Activated T-cell treated with anti-CD3 and anti-CD28 coated beads, Interleukin-2, amount 50 U/mL, for 72 hours (primary cell): ENCODE results near the gene SH3GL2. TPM values are rescaled to one million over a fixed set of nuclear protein-coding genes. Genes with fewer than 3 reads are reported as not detected.

Source experiments
- ATAC-seq, 2 donors: fragments of 150-1000 bp; cut with Tn5 transposase; replicated peaks in 1 of 2; 2 replicates each; pipeline ENCODE4 v1.10.0; 2021; ENCODE audit warnings: moderate library complexity in 2 of 2, mild to moderate bottlenecking in 1 of 2
- DNase-seq, 2 donors: peaks; one replicate each; pipeline ENCODE4 v3.0.0; 2021 to 2022; ENCODE audit warnings: mixed read lengths in 1 of 2
- H3K27ac Mint-ChIP-seq: one replicate; pipeline ENCODE4 v1.8.0; 2022; ENCODE audit warnings: mild to moderate bottlenecking, moderate library complexity, mixed read lengths
- H3K27me3 Mint-ChIP-seq: one replicate; pipeline ENCODE4 v1.8.0; 2022; ENCODE audit warnings: low read depth, mixed read lengths
- H3K36me3 Mint-ChIP-seq, 2 donors: one replicate each; pipeline ENCODE4 v1.8.0; 2022; ENCODE audit warnings: mixed read lengths in 2 of 2, mild to moderate bottlenecking in 1 of 2; ENCODE audit not compliant: insufficient read depth in 2 of 2
- H3K4me1 Mint-ChIP-seq: one replicate; pipeline ENCODE4 v1.8.0; 2022; ENCODE audit warnings: low read depth, mixed read lengths
- H3K4me3 Mint-ChIP-seq, 2 donors: one replicate each; pipeline ENCODE4 v1.8.0; 2022; ENCODE audit warnings: mild to moderate bottlenecking in 2 of 2, mixed read lengths in 2 of 2, moderate library complexity in 2 of 2
- H3K9me3 Mint-ChIP-seq, 2 donors: one replicate each; pipeline ENCODE4 v1.8.0; 2022; ENCODE audit warnings: mixed read lengths in 2 of 2
- total RNA-seq, 2 donors: library from RNA; stranded (reverse); gene quantifications; one replicate each; pipeline ENCODE4 v1.2.3, GENCODE V29; 2022

SH3GL2 gene
- total RNA-seq, 2 donors from 2014 or later: not detected

DNA sequence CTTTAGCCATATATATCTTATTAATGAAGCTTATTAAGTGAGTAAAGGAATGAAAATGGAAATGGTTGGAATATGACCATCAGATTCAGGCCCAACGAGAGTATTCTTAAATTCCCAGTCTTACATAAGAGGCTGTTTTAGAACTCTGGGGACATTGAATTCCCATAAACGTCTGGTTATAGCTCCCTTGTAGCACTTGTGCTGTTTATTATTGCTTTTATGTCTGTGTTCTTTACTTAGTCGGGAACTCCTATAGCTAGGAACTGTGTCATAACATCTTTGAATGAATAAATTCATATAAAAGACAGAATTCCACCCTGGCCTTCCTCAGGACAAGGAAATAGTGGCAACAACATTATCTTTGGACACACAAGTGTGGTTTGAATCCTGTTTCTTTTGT lies 58.4 kb downstream of the SH3GL2 start:
- ATAC-seq: no peak
- H3K36me3 Mint-ChIP-seq: no peaks in the 10 kb centered on the region
- H3K9me3 Mint-ChIP-seq: peaks cover 0 to 5% of the 10 kb centered on the region in 2 donors
- no peak overlapping the region for H3K27ac Mint-ChIP-seq
- DNase-seq: no peak
- no peaks in the 10 kb centered on the region for H3K4me1 Mint-ChIP-seq
- H3K4me3 Mint-ChIP-seq: no peak overlapping the region
- no peaks in the 10 kb centered on the region for H3K27me3 Mint-ChIP-seq

DNA sequence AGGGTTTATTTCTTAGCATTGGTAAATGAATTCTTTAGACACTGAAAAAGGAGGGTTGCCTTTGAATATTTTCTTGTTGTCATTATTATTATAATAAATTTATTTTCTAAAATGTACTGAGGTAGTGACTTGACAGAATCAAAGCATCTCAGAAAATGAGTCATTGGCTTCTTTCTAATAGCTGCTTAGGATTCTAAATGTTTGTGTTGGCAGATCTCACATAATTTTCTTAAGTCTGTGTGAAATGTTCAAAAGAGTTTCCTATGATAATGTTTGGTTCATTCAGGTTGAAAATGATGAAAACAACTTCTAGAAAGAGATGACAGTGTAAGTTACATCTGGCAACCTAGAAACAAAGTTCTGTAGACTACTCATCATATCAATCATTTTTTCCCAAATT lies 69.7 kb downstream of the SH3GL2 start:
- Mint-ChIP-seq H3K4me1 (no peaks in the 10 kb centered on the region), H3K27me3 (no peaks in the 10 kb centered on the region), H3K4me3 (no peak overlapping the region), H3K27ac (no peak overlapping the region), H3K9me3 (peaks cover 11 to 16% of the 10 kb centered on the region in 2 donors), H3K36me3 (peaks cover 0 to 1% of the 10 kb centered on the region in 2 donors)
- no peak for ATAC-seq
- no peak for DNase-seq

DNA sequence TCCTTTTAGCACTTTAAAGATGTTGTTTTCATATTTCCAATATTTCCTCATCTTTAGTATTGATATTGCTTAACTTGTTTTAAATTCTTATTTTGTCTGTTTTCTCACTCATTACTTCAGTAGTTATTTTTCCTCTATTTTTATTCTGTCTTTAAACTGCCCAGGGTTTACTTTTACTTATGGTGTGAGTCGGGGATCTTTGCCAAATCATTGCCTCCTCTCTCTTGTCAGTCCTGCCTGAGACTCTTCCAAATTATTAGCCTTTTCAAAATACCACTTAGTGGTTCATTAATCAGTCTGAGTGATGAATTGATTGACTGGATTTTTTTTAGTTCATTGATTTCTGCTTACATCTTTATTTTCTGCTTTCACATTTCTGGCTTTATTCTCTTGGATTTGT lies 72.9 kb downstream of the SH3GL2 start:
- Mint-ChIP-seq H3K4me1 (no peaks in the 10 kb centered on the region), H3K9me3 (peaks cover 0 to 5% of the 10 kb centered on the region in 2 donors), H3K4me3 (no peak overlapping the region), H3K27me3 (no peaks in the 10 kb centered on the region), H3K36me3 (no peaks in the 10 kb centered on the region), H3K27ac (no peak overlapping the region)
- no peak for DNase-seq
- ATAC-seq: no peak

DNA sequence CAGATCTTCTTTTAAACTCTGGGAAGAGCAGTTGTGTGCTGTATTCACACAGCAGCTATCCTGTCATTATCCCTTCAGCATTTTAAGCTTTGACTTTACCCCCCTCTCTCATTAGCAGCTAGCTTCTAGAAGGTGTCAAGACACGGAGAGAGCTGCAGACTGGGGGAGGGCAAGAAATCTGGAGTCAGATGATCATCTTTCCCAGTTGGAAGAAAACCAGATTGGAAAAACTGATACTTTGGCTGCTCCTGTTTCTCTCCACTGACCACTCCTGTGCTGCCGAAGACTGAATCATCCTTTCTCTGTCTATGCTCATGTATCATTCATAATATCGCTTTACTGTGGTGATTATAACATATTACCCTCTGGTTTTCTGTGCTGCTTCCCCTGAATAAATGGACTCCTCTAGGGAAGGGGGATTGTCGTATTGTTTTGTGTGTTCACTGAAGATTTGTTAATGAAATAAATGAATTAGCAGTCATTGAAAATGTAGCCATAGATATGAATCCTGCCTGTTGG lies 75.1 kb downstream of the SH3GL2 start:
- H3K27ac Mint-ChIP-seq: no peak overlapping the region
- H3K4me3 Mint-ChIP-seq: no peak overlapping the region
- DNase-seq (no peak), ATAC-seq (no peak)
- H3K36me3 Mint-ChIP-seq: no peaks in the 10 kb centered on the region
- H3K4me1 Mint-ChIP-seq: no peaks in the 10 kb centered on the region
- peaks cover 0 to 2% of the 10 kb centered on the region in 2 donors for H3K9me3 Mint-ChIP-seq
- H3K27me3 Mint-ChIP-seq: no peaks in the 10 kb centered on the region

DNA sequence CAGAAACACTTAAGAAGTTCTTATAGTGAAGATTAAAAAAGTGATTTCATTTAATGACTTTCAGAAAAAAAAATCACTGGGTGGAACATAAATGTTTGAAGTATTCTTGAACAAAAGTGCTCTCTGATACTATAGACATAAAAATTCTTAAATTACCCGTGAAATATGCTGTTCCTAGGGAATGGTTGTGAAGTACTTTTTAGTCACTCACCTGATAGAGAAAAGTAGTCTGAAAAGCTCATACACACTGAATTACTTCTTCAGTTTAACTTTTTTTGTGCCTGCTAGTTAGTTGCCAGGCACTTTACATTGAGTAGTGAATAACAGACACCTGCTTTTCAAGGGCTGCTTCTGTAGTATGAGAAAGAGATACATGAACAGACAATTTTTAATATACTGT lies 78.0 kb downstream of the SH3GL2 start:
- Mint-ChIP-seq H3K36me3 (no peaks in the 10 kb centered on the region), H3K4me3 (no peak overlapping the region), H3K4me1 (no peaks in the 10 kb centered on the region), H3K27ac (no peak overlapping the region), H3K27me3 (no peaks in the 10 kb centered on the region), H3K9me3 (peaks cover 2 to 4% of the 10 kb centered on the region in 2 donors)
- ATAC-seq (no peak), DNase-seq (no peak)

DNA sequence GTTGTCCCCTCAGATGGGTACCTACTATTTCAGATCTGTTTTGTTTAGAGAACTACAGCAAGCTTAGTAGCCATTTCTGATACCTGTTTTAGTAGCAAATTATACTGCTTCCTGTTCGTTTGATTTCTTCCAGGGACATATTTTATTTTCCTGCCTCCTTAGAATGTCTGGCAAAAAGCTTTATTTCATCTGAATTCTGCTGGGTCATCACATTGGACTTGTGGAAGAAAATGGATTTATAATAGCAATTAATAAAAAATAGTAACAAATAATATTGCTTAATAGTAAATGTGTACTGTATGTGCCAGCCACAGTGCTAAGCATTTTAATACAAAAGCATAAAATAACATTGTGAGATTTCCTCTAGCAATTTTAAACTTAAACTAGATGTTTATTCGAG lies 79.4 kb downstream of the SH3GL2 start:
- ATAC-seq (no peak), DNase-seq (no peak)
- no peaks in the 10 kb centered on the region for H3K36me3 Mint-ChIP-seq
- H3K9me3 Mint-ChIP-seq: peaks cover 2 to 4% of the 10 kb centered on the region in 2 donors
- H3K27ac Mint-ChIP-seq: no peak overlapping the region
- H3K4me3 Mint-ChIP-seq: no peak overlapping the region
- H3K4me1 Mint-ChIP-seq: no peaks in the 10 kb centered on the region
- H3K27me3 Mint-ChIP-seq: no peaks in the 10 kb centered on the region

DNA sequence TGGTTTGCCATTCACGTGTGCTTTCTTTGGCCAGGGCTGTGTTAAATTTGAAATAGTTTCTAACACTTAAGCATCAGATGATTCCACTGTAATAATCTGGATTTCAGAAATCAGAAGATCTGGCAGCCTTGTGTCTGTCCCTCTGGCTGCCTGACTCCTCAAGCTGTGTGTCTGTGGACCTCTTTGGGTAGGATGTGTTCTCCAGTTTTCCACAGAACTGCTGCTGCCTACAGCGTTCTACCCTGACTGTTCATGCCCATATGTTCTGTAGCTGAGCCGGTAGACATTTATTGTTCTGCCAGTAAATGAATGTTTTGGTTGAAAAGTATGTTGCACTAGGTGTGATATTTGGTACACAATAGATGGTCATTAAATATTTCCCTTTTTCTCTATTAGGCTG lies 81.3 kb downstream of the SH3GL2 start:
- DNase-seq: no peak
- H3K4me3 Mint-ChIP-seq: no peak overlapping the region
- H3K9me3 Mint-ChIP-seq: peaks cover 2% of the 10 kb centered on the region in 2 donors
- no peaks in the 10 kb centered on the region for H3K27me3 Mint-ChIP-seq
- H3K4me1 Mint-ChIP-seq: no peaks in the 10 kb centered on the region
- no peak overlapping the region for H3K27ac Mint-ChIP-seq
- no peaks in the 10 kb centered on the region for H3K36me3 Mint-ChIP-seq
- ATAC-seq: no peak

DNA sequence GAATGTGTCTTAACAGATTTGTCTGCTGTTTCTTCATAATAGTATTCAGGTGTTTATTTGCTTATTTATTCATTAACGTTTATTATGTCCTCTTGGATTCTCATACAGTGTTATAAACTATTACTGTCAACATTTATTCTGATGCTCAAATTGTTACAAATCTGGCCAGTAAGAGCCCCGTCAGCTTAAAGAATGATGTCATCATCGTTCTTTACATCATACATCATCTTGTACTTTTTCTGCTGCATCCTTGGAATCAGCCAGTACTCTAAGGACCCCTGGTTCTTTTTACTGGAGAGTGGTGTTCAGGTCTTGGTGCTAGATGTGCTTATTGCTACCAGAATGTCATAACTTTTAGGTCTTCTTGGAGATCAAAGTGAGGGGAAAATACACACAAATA lies 86.6 kb downstream of the SH3GL2 start:
- H3K4me1 Mint-ChIP-seq: no peaks in the 10 kb centered on the region
- peaks cover 0 to 3% of the 10 kb centered on the region in 2 donors for H3K9me3 Mint-ChIP-seq
- no peaks in the 10 kb centered on the region for H3K36me3 Mint-ChIP-seq
- H3K27me3 Mint-ChIP-seq: no peaks in the 10 kb centered on the region
- H3K27ac Mint-ChIP-seq: no peak overlapping the region
- no peak for ATAC-seq
- H3K4me3 Mint-ChIP-seq: no peak overlapping the region
- DNase-seq: no peak

DNA sequence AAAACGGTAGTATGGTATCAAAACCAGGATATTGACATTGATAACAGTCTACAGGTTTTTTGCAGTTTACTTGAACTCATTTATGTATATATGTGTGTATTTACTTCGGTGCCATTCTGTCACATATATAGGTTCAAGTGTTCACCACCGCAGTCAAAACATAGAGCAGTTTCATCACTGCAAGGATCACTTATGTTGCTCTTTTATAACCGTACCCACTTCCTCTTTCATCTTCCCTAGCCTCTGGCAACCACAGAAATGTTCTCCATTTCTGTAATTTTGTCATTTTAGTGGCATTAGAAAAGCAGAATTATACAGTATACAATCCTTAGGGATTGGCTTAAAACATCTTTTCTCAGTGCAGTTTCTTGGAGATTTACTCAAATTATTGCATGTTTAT lies 90.3 kb downstream of the SH3GL2 start:
- H3K9me3 Mint-ChIP-seq: peaks cover 2 to 7% of the 10 kb centered on the region in 2 donors
- H3K4me1 Mint-ChIP-seq: no peaks in the 10 kb centered on the region
- no peak for ATAC-seq

DNA sequence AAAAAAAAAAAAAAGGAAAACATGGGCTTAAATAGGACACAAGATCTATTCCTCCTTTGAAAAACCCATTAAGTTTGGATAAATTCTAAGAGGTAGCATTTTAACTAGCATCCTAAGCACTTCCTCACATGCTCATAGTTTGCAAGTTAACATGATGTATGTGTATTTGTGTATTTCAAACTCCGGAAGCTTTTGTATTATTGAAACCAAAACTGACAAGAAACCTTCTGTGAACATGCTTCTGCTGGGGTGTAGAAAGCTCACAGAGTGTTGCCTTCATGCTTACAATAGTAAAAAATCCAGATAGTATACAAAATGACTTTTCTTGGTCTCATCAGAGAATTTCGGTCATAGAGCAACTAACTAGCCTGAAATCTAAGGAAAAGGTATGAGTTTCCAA lies 103.8 kb downstream of the SH3GL2 start:
- DNase-seq (no peak), ATAC-seq (no peak)
- peaks cover 8 to 10% of the 10 kb centered on the region in 2 donors for H3K9me3 Mint-ChIP-seq
- H3K4me1 Mint-ChIP-seq: no peaks in the 10 kb centered on the region
- H3K27ac Mint-ChIP-seq: no peak overlapping the region
- no peak overlapping the region for H3K4me3 Mint-ChIP-seq
- H3K27me3 Mint-ChIP-seq: no peaks in the 10 kb centered on the region
- peaks cover 0 to 6% of the 10 kb centered on the region in 2 donors for H3K36me3 Mint-ChIP-seq

More for the DNA sequence above, 90.3 kb downstream of the SH3GL2 start:
- no peak overlapping the region for H3K27ac Mint-ChIP-seq
- no peaks in the 10 kb centered on the region for H3K36me3 Mint-ChIP-seq
- H3K27me3 Mint-ChIP-seq: no peaks in the 10 kb centered on the region
- no peak overlapping the region for H3K4me3 Mint-ChIP-seq
- no peak for DNase-seq

DNA sequence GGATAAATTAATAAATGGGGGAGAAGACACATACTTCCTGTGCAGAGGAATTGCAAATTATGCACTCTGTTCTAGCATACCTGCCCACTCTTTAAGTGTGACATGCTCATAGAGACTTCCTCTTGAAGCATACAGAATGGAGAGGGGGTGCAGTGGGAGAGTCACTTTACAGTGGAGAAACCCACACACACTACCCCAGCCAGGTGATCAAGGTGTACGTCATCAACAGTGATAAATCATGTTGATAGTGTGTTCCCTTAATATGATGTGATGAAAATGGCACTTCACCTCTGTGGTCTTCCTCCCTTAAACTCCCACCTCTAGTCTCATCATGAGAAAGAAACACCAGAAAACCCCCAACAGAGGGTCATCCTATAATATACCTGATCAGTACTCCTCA lies 110.0 kb downstream of the SH3GL2 start:
- no peak for ATAC-seq
- Mint-ChIP-seq H3K4me1 (no peaks in the 10 kb centered on the region), H3K27ac (no peak overlapping the region), H3K4me3 (no peak overlapping the region), H3K36me3 (no peaks in the 10 kb centered on the region), H3K9me3 (peaks cover 1 to 4% of the 10 kb centered on the region in 2 donors), H3K27me3 (no peaks in the 10 kb centered on the region)
- no peak for DNase-seq

DNA sequence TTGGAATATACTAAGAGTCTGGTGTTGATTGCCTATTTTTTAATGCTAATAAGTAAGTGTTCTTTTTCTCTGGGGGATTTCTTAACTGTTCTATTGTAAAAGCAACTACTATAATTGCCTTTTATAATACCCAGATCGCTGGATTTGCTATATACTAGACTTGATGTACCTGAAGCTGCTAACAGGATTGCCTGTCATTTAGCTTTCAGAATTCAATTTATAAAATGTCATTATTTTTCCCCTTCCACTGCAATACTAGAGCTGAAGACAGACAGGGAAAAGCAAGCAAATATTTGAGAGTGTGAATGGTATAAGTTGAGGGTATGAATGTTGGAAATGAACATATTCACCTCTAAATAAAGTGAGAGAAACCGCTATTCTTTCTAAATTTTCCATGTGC lies 115.5 kb downstream of the SH3GL2 start:
- Mint-ChIP-seq H3K27me3 (no peaks in the 10 kb centered on the region), H3K4me1 (no peaks in the 10 kb centered on the region), H3K27ac (no peak overlapping the region), H3K36me3 (no peaks in the 10 kb centered on the region), H3K4me3 (no peak overlapping the region), H3K9me3 (peaks cover 2 to 3% of the 10 kb centered on the region in 2 donors)
- ATAC-seq: no peak
- DNase-seq: no peak

DNA sequence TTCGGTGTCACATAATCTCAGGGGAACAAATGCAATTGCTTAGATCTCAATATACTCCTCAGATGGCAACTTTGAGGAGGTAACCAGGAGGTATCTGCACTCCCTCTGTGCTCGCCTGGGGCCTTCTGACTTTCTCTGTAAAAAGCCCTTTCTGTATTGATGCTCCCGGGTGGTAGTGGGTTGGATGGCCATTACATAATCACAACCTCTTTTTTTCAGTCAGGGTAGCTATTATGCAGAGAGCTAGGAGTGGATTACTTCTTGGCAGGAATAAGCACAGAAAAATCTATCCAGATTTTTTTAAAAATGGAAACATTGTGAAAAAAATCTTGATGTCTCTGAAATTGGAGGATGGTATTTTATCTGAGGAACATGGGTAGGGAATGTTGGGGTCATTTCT lies 116.6 kb downstream of the SH3GL2 start:
- DNase-seq (no peak), ATAC-seq (no peak)
- H3K4me3 Mint-ChIP-seq: no peak overlapping the region
- no peaks in the 10 kb centered on the region for H3K36me3 Mint-ChIP-seq
- H3K27me3 Mint-ChIP-seq: no peaks in the 10 kb centered on the region
- H3K4me1 Mint-ChIP-seq: no peaks in the 10 kb centered on the region
- H3K9me3 Mint-ChIP-seq: peaks cover 0 to 8% of the 10 kb centered on the region in 2 donors
- no peak overlapping the region for H3K27ac Mint-ChIP-seq

DNA sequence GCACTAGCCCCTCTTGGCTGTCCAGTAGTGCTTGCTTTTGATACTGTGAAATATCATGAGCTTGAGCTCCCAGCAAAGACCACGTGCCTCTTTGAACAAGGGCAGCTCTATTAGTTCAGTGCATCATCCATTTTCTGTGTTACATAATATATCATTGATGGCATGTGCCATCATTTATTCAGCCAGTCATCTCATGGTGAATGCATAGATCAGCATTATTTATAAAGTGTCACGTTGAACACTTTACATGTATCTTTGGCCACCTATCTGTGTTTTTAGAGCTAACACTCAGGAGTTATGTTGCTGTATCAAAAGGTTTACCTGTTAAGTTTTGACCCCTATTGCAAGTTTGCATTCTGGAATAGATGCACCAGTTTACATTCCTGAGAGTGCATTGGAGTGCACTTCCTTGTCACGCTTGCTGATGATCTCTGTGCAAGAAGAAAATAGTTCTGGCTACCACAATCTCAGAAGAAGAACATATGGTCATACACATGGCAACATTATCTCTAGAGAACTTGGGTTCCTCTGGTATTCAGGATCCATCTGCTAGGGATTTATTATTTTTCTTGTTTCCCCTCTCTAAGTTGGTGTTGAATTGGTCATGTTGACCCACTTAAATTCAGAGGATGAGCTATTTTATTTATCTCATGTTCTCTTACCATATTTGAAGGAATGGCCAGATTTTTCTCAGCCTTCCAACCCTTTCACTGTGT lies 120.9 kb downstream of the SH3GL2 start:
- H3K36me3 Mint-ChIP-seq: no peaks in the 10 kb centered on the region
- H3K27ac Mint-ChIP-seq: no peak overlapping the region
- ATAC-seq (no peak), DNase-seq (no peak)
- no peaks in the 10 kb centered on the region for H3K27me3 Mint-ChIP-seq
- no peak overlapping the region for H3K4me3 Mint-ChIP-seq
- H3K4me1 Mint-ChIP-seq: no peaks in the 10 kb centered on the region
- peaks cover 0 to 6% of the 10 kb centered on the region in 2 donors for H3K9me3 Mint-ChIP-seq
